B cell (primary cell): ENCODE results near the gene ZNF581.

Experiments
- CTCF ChIP-seq: fragments of 200-600 bp; IDR thresholded peaks from one replicate; pipeline ENCODE4 v1.8.0; 2022; ENCODE audit warnings: antibody characterized with exemption, mild to moderate bottlenecking
- EZH2 ChIP-seq: IDR thresholded peaks from 2 replicates; pipeline ENCODE4 v1.6.1; 2012; ENCODE audit warnings: borderline replicate concordance, low read depth, mild to moderate bottlenecking, moderate library complexity, low read length; ENCODE audit not compliant: insufficient read depth, poor library complexity, severe bottlenecking

- TF ChIP-seq EZH2 (no peak), CTCF (no peak)
Measured at GRCh38 chr19:55623130-55623529, 20.3 kb upstream of the ZNF581 start.
